ENCODE results near the gene RSBN1L.
A peak's percentile ranks its signal among the peaks of the same experiment; 100 is the strongest.
"Not testable (repeated sequence)": the region's sequence is repeated elsewhere in the genome, so short reads cannot be mapped to it uniquely, and the experiment has no call there.

The RSBN1L gene

GRCh38 chr7:77778535-77778934, 82.3 kb downstream of the RSBN1L start:
- DNase-seq = no peak

DNA sequence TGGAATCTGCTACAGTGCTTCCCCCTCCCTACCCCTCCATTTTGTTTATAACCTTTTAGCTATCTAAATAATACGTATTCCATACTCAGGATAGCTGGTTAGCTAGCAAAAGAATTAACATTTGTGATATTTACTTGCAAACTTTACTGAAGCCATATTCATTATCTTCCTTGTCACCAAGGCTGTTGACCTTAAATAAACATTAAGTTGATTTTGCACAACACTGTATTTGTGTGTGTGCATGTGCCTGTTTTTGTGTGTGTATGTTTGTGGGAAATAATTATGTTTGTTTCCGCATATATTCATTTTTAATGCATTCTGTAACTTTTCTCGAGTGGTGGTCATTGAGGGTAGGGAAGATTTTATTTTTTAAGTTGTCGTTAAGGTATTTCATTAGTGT, 86.1 kb downstream of the RSBN1L start:
- DNase-seq = no peak

- no peak for DNase-seq
Observed at GRCh38 chr7:77783111-77783510, 86.9 kb downstream of the RSBN1L start.

- no peak for DNase-seq
Observed at GRCh38 chr7:77783545-77783944, 87.3 kb downstream of the RSBN1L start.

GRCh38 chr7:77784426-77784825, 88.2 kb downstream of the RSBN1L start:
- DNase-seq = not testable (repeated sequence)

GRCh38 chr7:77786018-77786417, 89.8 kb downstream of the RSBN1L start:
- no peak for DNase-seq

DNA sequence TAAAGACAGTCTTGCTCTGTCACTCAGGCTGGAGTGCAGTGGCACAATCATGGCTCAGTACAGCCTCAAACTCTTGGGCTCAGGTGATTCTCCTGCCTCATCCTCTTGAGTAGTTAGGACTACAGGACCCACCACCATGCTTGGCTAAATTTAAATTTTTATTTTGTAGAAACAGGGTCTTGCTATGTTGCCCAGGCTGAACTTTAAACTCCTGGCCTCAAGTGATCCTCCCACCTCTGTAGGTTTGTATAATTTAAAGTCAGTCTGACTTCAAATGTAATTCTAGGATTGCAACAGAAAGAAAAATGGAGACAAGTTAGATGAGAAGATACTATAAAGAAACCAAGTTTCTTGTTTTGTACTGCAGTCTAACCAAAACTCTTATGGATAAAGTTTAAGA, 90.5 kb downstream of the RSBN1L start:
- DNase-seq = no peak

DNA sequence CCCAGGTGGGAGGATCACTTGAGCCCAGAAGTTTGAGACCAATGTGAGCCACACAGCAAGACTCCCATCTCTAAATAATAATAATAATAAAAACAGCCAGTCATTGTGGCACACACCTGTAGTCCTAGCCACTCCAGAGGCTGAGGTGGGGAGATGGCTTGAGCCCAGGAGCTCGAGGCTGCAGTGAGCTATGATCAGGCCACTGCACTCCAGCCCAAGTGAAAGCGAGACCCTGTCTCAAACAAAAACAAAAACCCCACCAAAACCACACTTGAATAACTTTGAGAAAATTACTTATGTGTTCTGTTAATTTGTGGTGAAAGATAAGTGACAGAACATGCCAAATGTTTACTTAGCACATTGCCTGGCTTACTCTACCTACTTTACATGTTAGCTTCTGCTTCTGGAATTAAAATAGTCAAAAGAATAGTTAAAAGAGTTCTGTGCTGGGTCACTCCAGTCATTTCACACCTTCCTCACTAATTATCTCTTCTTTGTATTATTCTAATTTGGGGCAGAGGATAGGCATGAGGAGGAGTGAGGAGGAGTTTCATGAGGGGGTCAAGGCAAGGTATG, 92.2 kb downstream of the RSBN1L start:
- DNase-seq = no peak

DNA sequence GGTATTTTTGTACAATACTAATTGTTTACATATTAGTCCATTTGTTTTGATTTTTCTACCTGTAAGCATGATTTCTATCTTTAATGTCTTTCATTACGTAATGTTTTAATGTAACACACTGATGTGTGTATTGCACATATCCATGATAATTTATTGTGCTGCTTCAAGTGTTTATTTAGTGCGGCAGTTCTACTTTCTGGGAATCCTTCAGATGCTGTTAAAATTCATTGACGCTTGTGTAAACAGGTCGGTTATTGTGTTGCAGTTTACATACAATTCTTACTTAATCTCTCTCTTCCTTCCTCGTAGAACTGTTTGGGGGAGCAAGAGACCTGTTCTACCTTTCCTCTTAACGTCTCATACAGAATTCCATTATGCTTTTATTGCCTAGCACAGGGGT, 95.1 kb downstream of the RSBN1L start:
- DNase-seq = no peak

GRCh38 chr7:77791956-77792355, 95.7 kb downstream of the RSBN1L start:
- DNase-seq = no peak

- no peak for DNase-seq
Observed at GRCh38 chr7:77794000-77794399, 97.7 kb downstream of the RSBN1L start.

GRCh38 chr7:77796109-77796508, 99.8 kb downstream of the RSBN1L start:
- no peak for DNase-seq

DNA sequence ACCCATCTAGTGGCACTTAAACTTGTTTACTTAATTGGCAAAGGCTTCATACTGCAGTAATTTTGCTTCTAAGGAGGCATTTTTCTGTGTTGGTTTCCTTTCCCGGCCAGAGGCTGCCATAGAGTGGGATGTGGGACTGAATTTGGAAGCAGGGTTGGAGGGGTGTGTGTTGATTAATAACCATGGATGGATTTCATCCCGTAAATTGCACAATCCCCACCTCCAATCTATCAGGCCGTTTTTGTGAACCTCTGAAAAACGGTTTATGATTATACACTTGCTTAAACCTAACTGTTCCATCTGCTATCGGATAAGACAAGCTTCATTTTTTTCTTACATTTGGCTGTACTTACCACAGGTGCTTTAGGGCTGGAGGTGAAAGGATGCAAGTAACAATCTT, 100.7 kb downstream of the RSBN1L start:
- DNase-seq = no peak

DNA sequence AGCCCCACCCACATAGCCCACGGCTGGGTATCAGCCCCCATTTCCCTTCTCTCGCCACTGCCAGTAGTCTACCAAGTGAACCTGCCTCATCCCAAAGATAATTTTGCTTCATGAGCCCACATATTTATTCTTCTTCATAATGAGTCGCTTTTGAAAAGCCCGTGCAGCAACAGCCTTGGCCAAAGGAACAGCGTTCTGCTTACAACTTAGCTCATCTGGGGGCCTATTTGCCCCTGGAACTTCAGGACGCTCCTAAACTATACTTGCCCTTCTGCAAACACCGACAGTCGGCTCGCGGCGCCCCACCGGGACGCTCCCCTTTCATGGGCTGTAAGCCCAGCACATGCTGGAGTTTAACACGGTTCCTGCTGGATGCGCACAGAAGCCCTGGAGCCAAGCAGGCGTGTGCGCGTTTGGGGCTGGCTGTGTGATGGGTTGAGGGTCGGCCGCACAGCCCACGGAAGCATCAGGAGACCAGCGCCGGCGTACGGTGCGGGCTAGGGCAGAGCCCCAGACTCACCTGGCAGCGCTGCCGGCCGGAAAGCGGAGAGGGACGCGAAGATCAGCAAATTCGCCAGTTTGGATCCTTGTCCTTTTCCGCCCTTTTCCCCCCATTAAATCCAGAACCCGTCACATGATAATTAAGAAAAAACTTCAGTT, 101.6 kb downstream of the RSBN1L start:
- DNase-seq = no peak

- peak; percentile 99 for DNase-seq
Observed at GRCh38 chr7:77798394-77799077, 102.3 kb downstream of the RSBN1L start, which contains the start of the genes PHTF2 and TMEM60. TSS of gene PHTF2 (plus strand) at chr7:77798773. TSS of gene TMEM60 (minus strand) at chr7:77798434. CDS start at chr7:77794373, 4,061 bp downstream.

DNA sequence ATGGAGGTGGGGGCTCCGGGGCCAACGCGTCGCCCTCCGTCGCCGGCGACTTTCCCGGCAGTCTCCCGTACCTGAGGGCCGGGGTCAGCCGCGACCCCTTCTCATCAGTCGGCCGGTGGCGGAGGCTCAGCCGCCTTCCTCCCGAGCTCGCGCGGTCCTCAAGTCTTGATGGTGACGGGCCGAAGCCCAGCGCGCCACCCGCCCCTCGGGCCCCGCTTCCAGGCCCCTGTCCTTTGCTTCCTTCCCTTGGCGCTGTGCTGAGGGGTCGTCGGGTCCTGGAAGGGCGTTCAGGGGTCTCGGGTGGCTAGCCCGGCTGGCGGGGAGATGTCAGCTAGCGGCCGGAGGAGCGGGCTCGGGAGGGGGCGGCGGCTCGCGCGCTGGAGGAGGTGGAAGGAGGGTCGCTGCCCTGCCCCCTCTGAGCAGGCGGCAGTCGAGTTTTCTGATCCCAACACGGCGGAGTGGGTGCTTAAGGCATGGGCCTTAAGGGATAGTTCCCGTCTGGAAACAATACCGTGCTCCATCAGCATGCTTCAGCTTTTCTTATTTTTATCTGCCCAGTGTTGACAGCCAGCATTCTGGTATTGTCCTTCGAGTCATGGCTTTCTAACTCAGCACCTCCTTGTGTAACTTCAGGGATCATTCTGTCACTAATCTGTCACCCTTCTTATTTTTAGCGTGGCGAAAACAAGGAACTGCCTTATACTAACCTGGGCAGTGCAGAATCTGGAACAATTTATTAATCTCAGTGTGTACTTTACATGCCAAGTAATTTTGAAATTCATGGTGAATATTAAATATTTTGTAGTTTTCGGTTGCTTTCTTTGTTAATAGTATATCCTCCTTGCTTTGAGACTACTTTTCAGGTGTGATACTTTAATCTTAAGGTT, 103.1 kb downstream of the RSBN1L start:
- DNase-seq = peak; percentile 12

- DNase-seq = no peak
Observed at GRCh38 chr7:77800158-77800557, 103.9 kb downstream of the RSBN1L start.

GRCh38 chr7:77800730-77801129, 104.5 kb downstream of the RSBN1L start:
- no peak for DNase-seq

- DNase-seq = no peak
Observed at GRCh38 chr7:77802557-77803405, 106.5 kb downstream of the RSBN1L start.

GRCh38 chr7:77806425-77806824, 110.2 kb downstream of the RSBN1L start:
- DNase-seq = no peak

DNA sequence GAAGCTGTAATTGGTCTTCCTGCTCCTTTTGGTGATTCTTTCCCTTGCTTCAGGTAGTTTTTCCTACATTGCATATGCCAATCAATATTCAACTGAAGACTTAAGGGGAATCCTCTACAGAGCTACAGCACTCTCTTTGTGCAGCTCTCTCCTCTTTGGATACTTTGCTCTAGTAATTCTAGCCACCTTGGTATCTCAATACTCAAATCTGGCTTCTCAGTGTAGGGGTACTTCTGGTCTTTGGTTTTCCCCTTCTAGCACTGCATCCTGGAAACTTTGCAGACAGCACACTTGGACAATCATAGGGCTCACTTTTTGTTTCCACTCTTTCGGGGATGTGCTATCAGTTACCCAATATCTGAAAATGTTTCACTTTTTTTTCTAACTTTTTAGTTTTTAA, 112.3 kb downstream of the RSBN1L start:
- DNase-seq = no peak

Data from COR-L47 (cell line).